ENCODE data around the gene TRIM65. TPM values are rescaled to one million over a fixed set of nuclear protein-coding genes. Genes with fewer than 3 reads are reported as not detected.

TRIM65 gene
- polyA plus RNA-seq, 1 donor from 2014 or later: 1.5 TPM

DNA sequence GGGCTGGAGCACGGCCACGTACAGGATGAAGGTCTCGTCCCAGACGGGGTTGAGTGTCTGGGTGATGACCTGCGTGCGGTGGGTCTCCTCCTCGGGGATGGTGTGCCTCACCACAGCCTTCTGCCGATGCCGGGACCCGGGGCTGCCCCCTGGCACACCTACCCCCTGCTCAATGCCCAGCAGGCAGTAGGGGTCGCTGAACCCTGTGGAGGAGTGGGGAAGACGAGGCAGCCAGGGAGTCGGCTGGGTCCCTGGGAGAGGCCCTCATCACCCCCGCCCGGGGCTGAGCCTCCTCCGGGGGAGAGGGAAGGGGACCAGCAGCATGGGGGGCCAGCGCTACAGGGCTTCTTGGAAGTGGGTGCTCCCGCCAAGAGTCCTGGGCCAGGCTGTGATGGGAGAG, 54.3 kb downstream of the TRIM65 start:
- no peaks in the 10 kb centered on the region for H3K27me3 ChIP-seq (ENCODE audit: insufficient read depth, low read depth, low read length)
- H2AFZ ChIP-seq (ENCODE audit: low read depth, low read length): no peak overlapping the region
- no peak overlapping the region for H3K4me3 ChIP-seq (ENCODE audit: low read length)
- TF ChIP-seq, protein P1, sequence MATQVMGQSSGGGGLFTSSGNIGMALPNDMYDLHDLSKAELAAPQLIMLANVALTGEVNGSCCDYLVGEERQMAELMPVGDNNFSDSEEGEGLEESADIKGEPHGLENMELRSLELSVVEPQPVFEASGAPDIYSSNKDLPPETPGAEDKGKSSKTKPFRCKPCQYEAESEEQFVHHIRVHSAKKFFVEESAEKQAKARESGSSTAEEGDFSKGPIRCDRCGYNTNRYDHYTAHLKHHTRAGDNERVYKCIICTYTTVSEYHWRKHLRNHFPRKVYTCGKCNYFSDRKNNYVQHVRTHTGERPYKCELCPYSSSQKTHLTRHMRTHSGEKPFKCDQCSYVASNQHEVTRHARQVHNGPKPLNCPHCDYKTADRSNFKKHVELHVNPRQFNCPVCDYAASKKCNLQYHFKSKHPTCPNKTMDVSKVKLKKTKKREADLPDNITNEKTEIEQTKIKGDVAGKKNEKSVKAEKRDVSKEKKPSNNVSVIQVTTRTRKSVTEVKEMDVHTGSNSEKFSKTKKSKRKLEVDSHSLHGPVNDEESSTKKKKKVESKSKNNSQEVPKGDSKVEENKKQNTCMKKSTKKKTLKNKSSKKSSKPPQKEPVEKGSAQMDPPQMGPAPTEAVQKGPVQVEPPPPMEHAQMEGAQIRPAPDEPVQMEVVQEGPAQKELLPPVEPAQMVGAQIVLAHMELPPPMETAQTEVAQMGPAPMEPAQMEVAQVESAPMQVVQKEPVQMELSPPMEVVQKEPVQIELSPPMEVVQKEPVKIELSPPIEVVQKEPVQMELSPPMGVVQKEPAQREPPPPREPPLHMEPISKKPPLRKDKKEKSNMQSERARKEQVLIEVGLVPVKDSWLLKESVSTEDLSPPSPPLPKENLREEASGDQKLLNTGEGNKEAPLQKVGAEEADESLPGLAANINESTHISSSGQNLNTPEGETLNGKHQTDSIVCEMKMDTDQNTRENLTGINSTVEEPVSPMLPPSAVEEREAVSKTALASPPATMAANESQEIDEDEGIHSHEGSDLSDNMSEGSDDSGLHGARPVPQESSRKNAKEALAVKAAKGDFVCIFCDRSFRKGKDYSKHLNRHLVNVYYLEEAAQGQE (IDR thresholded peaks at IDR 0.05; ENCODE audit: borderline replicate concordance): no peak
- TF ChIP-seq EZH2 (IDR thresholded peaks at IDR 0.05; ENCODE audit: borderline replicate concordance, insufficient read depth, low read length, poor library complexity, severe bottlenecking) (no peak), RAD21 (conservative IDR thresholded peaks at IDR 0.05) (no peak), POLR2AphosphoS5 (IDR thresholded peaks at IDR 0.05) (no peak), MXI1 (conservative IDR thresholded peaks at IDR 0.05; ENCODE audit: poor library complexity, severe bottlenecking) (no peak), EP300 (conservative IDR thresholded peaks at IDR 0.05; ENCODE audit: poor library complexity, severe bottlenecking) (no peak), SMC3 (conservative IDR thresholded peaks at IDR 0.05; ENCODE audit: poor library complexity) (no peak), TAF1 (IDR thresholded peaks at IDR 0.05; ENCODE audit: low read depth) (no peak)
- TF ChIP-seq, protein P2, sequence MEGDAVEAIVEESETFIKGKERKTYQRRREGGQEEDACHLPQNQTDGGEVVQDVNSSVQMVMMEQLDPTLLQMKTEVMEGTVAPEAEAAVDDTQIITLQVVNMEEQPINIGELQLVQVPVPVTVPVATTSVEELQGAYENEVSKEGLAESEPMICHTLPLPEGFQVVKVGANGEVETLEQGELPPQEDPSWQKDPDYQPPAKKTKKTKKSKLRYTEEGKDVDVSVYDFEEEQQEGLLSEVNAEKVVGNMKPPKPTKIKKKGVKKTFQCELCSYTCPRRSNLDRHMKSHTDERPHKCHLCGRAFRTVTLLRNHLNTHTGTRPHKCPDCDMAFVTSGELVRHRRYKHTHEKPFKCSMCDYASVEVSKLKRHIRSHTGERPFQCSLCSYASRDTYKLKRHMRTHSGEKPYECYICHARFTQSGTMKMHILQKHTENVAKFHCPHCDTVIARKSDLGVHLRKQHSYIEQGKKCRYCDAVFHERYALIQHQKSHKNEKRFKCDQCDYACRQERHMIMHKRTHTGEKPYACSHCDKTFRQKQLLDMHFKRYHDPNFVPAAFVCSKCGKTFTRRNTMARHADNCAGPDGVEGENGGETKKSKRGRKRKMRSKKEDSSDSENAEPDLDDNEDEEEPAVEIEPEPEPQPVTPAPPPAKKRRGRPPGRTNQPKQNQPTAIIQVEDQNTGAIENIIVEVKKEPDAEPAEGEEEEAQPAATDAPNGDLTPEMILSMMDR (IDR thresholded peaks at IDR 0.05; ENCODE audit: poor library complexity, severe bottlenecking): no peak
- no peaks in the 10 kb centered on the region for H3K9me3 ChIP-seq (ENCODE audit: low read length)
- no peaks in the 10 kb centered on the region for H4K20me1 ChIP-seq (ENCODE audit: insufficient read depth)
- H3K79me2 ChIP-seq (replicated peaks; ENCODE audit: insufficient read depth, low read length): no peaks in the 10 kb centered on the region
- H3K4me2 ChIP-seq (ENCODE audit: low read length): no peak overlapping the region
- no peaks in the 10 kb centered on the region for H3F3A ChIP-seq (ENCODE audit: insufficient read depth, low read length, poor library complexity, severe bottlenecking)
- no peaks in the 10 kb centered on the region for H3K36me3 ChIP-seq (ENCODE audit: insufficient read depth, low read length)
- H3K9me2 ChIP-seq (ENCODE audit: insufficient read depth, low read length): no peaks in the 10 kb centered on the region
- no peak overlapping the region for H3K27ac ChIP-seq (ENCODE audit: low read length)
- no peak overlapping the region for H3K9ac ChIP-seq (ENCODE audit: low read length)

DNA sequence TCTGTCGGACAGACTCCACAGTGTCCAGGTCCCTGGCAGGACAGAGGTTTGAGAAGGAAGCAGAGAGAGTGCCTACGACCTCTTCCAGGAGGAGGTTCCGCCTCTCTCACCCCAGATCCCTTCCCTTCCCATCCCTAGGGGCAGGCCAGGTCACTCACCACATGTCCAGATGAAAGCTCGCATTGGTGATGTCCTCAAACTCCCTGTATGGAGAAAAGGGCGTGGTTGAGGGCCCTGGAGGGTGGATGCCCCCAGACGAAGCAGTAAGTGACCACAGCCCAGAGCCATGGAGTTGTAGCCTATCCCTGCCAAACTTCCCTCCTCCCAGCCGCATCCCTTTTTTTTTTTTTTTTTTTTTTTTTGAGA, 56.0 kb downstream of the TRIM65 start:
- no peak overlapping the region for H2AFZ ChIP-seq (ENCODE audit: low read depth, low read length)
- H3K79me2 ChIP-seq (replicated peaks; ENCODE audit: insufficient read depth, low read length): no peaks in the 10 kb centered on the region
- no peak overlapping the region for H3K27ac ChIP-seq (ENCODE audit: low read length)
- H3K4me2 ChIP-seq (ENCODE audit: low read length): no peak overlapping the region
- no peaks in the 10 kb centered on the region for H3K9me2 ChIP-seq (ENCODE audit: insufficient read depth, low read length)
- TF ChIP-seq, protein P2 (IDR thresholded peaks at IDR 0.05; ENCODE audit: poor library complexity, severe bottlenecking): no peak
- no peak for TF ChIP-seq EZH2 (IDR thresholded peaks at IDR 0.05; ENCODE audit: borderline replicate concordance, insufficient read depth, low read length, poor library complexity, severe bottlenecking)
- TF ChIP-seq, protein P1 (IDR thresholded peaks at IDR 0.05; ENCODE audit: borderline replicate concordance): no peak
- no peak for TF ChIP-seq RAD21 (conservative IDR thresholded peaks at IDR 0.05)
- no peak for TF ChIP-seq POLR2AphosphoS5 (IDR thresholded peaks at IDR 0.05)
- no peak for TF ChIP-seq EP300 (conservative IDR thresholded peaks at IDR 0.05; ENCODE audit: poor library complexity, severe bottlenecking)
- no peak for TF ChIP-seq TAF1 (IDR thresholded peaks at IDR 0.05; ENCODE audit: low read depth)
- TF ChIP-seq MXI1 (conservative IDR thresholded peaks at IDR 0.05; ENCODE audit: poor library complexity, severe bottlenecking): no peak
- H4K20me1 ChIP-seq (ENCODE audit: insufficient read depth): no peaks in the 10 kb centered on the region
- no peaks in the 10 kb centered on the region for H3F3A ChIP-seq (ENCODE audit: insufficient read depth, low read length, poor library complexity, severe bottlenecking)
- no peak overlapping the region for H3K9ac ChIP-seq (ENCODE audit: low read length)
- no peak overlapping the region for H3K4me3 ChIP-seq (ENCODE audit: low read length)
- H3K9me3 ChIP-seq (ENCODE audit: low read length): no peaks in the 10 kb centered on the region
- H3K27me3 ChIP-seq (ENCODE audit: insufficient read depth, low read depth, low read length): no peaks in the 10 kb centered on the region
- H3K36me3 ChIP-seq (ENCODE audit: insufficient read depth, low read length): no peaks in the 10 kb centered on the region

Measured in neural cell (in vitro differentiated cells).